PC-3 (cell line): ENCODE data around the gene PER2.

Experiments
- EZH2 ChIP-seq: fragments of 300-600 bp; sonication (generic); IDR thresholded peaks from one replicate; pipeline ENCODE4 v1.6.1; 2017; ENCODE audit warnings: antibody characterized with exemption, mild to moderate bottlenecking, low read length; ENCODE audit not compliant: unreplicated experiment
- TF ChIP-seq, protein P1 (sequence below): fragments of 300-600 bp; sonication (generic); conservative IDR thresholded peaks from 2 replicates; pipeline ENCODE4 v1.5.1; 2017; ENCODE audit warnings: antibody characterized with exemption, low read depth, mild to moderate bottlenecking, low read length

DNA sequence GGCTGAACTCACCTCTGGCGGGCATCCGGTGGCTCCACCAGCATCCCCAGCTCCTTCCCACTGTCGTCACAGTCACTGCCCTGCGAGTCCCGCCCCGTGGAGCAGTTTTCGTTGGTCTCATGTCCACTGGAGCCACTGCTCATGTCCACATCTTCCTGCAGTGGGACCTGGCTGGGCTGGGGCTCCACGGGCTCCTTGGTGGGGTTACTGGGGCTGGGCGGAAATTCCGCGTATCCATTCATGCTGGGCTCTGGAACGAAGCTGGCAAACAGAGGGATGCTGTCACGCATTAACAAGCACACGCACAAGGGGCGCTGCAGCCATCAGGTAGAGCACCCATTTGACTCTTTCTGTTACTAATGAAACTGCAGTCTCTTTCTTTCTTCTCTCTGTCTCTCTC, 10.7 kb downstream of the PER2 start:
- TF ChIP-seq, protein P1, sequence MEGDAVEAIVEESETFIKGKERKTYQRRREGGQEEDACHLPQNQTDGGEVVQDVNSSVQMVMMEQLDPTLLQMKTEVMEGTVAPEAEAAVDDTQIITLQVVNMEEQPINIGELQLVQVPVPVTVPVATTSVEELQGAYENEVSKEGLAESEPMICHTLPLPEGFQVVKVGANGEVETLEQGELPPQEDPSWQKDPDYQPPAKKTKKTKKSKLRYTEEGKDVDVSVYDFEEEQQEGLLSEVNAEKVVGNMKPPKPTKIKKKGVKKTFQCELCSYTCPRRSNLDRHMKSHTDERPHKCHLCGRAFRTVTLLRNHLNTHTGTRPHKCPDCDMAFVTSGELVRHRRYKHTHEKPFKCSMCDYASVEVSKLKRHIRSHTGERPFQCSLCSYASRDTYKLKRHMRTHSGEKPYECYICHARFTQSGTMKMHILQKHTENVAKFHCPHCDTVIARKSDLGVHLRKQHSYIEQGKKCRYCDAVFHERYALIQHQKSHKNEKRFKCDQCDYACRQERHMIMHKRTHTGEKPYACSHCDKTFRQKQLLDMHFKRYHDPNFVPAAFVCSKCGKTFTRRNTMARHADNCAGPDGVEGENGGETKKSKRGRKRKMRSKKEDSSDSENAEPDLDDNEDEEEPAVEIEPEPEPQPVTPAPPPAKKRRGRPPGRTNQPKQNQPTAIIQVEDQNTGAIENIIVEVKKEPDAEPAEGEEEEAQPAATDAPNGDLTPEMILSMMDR = peak; percentile 36
- no peak for TF ChIP-seq EZH2
